Epithelial cell of prostate (primary cell): ENCODE measurements around the gene OOEP.
"Not testable (repeated sequence)": the region's sequence is repeated elsewhere in the genome, so short reads cannot be mapped to it uniquely, and the experiment has no call there.

Experiments used
- DNase-seq: peaks from one replicate; pipeline ENCODE4 v3.0.0-alpha.2; 2011; ENCODE audit warnings: low read depth, low spot score
- H3K27ac ChIP-seq: fragments of 450-650 bp; 2 replicates; pipeline ENCODE4 v1.5.1; 2017; ENCODE audit warnings: mild to moderate bottlenecking

The OOEP gene

GRCh38 chr6:73369563-73369962 is at the start of gene OOEP:
Gene OOEP (minus strand): TSS chr6:73369897. CDS start chr6:73369792, 105 bp downstream.
- no peak for DNase-seq

GRCh38 chr6:73418081-73418741 is 48.5 kb upstream of the OOEP start:
- no peak for DNase-seq
- H3K27ac ChIP-seq = no peak overlapping the region

More at GRCh38 chr6:73369563-73369962, at the start of gene OOEP:
- no peak within 1 kb of the TSS for H3K27ac ChIP-seq

- DNase-seq = no peak
- H3K27ac ChIP-seq = no peak overlapping the region
These were observed 43.4 kb upstream of the OOEP start for GRCh38 chr6:73413102-73413501.

GRCh38 chr6:73409395-73409794 is 39.7 kb upstream of the OOEP start:
- no peak overlapping the region for H3K27ac ChIP-seq
- DNase-seq = no peak

GRCh38 chr6:73400656-73401055 is 31.0 kb upstream of the OOEP start:
- H3K27ac ChIP-seq = no peak overlapping the region
- no peak for DNase-seq

GRCh38 chr6:73395875-73396274 is 26.2 kb upstream of the OOEP start:
- no peak for DNase-seq
- no peak overlapping the region for H3K27ac ChIP-seq

- H3K27ac ChIP-seq = no peak within 1 kb of the TSS
- no peak for DNase-seq
These were observed 25.1 kb upstream of the OOEP start, which contains the start of gene DDX43 for GRCh38 chr6:73394577-73395354. Gene DDX43 (plus strand): TSS chr6:73394828. CDS start chr6:73394906, 78 bp downstream.

GRCh38 chr6:73393278-73393677 is 23.6 kb upstream of the OOEP start:
- no peak for DNase-seq
- H3K27ac ChIP-seq = no peak overlapping the region

GRCh38 chr6:73392188-73392587 is 22.5 kb upstream of the OOEP start:
- DNase-seq, H3K27ac ChIP-seq: not testable (repeated sequence)

- no peak for DNase-seq
- H3K27ac ChIP-seq = no peak overlapping the region
These were observed 22.0 kb upstream of the OOEP start for GRCh38 chr6:73391675-73392074.

GRCh38 chr6:73389854-73390253 is 20.2 kb upstream of the OOEP start:
- DNase-seq = no peak

GRCh38 chr6:73388800-73389512 is 19.3 kb upstream of the OOEP start:
- H3K27ac ChIP-seq = peak overlapping the region; percentile 58
- DNase-seq = no peak

More at GRCh38 chr6:73389854-73390253, 20.2 kb upstream of the OOEP start:
- H3K27ac ChIP-seq = no peak overlapping the region

- peak overlapping the region; percentile 58 for H3K27ac ChIP-seq
- DNase-seq = no peak
These were observed 18.7 kb upstream of the OOEP start for GRCh38 chr6:73388433-73388799.

GRCh38 chr6:73382462-73383113 is 12.9 kb upstream of the OOEP start:
- no peak for DNase-seq
- no peak overlapping the region for H3K27ac ChIP-seq

GRCh38 chr6:73381531-73381930 is 11.8 kb upstream of the OOEP start:
- not testable (repeated sequence) for H3K27ac ChIP-seq, DNase-seq

GRCh38 chr6:73377225-73377624 is 7.5 kb upstream of the OOEP start:
- no peak overlapping the region for H3K27ac ChIP-seq
- no peak for DNase-seq

GRCh38 chr6:73375216-73375615 is 5.5 kb upstream of the OOEP start:
- no peak for DNase-seq

GRCh38 chr6:73372516-73372915 is 2.8 kb upstream of the OOEP start:
- no peak for DNase-seq
- no peak overlapping the region for H3K27ac ChIP-seq

More at GRCh38 chr6:73375216-73375615, 5.5 kb upstream of the OOEP start:
- H3K27ac ChIP-seq = no peak overlapping the region

- DNase-seq = no peak
These were observed 2.3 kb upstream of the OOEP start for GRCh38 chr6:73371984-73372383.

GRCh38 chr6:73369157-73369556 is 540 bp downstream of the OOEP start:
- no peak for DNase-seq
- H3K27ac ChIP-seq = no peak overlapping the region

More at GRCh38 chr6:73371984-73372383, 2.3 kb upstream of the OOEP start:
- no peak overlapping the region for H3K27ac ChIP-seq
